Upper lobe of left lung (tissue), 4 donors: ENCODE data around the gene B3GNT2.

ENCODE experiments used
- CTCF ChIP-seq, 6 experiments: fragments of 450-650 bp in 4 of 6; fragments of 200-600 bp in 2 of 6; sonication (generic) in 2 of 6; IDR thresholded peaks; one replicate each; pipeline ENCODE4 v1.5.1; 2016 to 2019; ENCODE audit warnings: antibody characterized with exemption in 6 of 6
- EP300 ChIP-seq, 4 donors: sonication (generic); formaldehyde crosslinking; IDR thresholded peaks; one replicate each; pipeline ENCODE4 v1.5.1; 2017; ENCODE audit warnings: antibody characterized with exemption in 4 of 4, control low read depth in 2 of 4

- TF ChIP-seq CTCF (IDR thresholded peaks at IDR 0.05) (no peak), EP300 (IDR thresholded peaks at IDR 0.05) (no peak)
These were observed 6.3 kb downstream of the B3GNT2 start for GRCh38 chr2:62202019-62202722.
